GM06990 (cell line): ENCODE results near the gene RALGPS1.

Experiments
- DNase-seq: peaks from one replicate; pipeline ENCODE4 v3.0.0-alpha.2; 2011; ENCODE audit not compliant: insufficient read length; ENCODE audit errors: extremely low read depth
- H3K27me3 ChIP-seq: replicated peaks from 2 replicates; pipeline ENCODE4 v1.6.0; 2011; ENCODE audit warnings: low read length; ENCODE audit not compliant: control insufficient read depth, insufficient read depth
- H3K36me3 ChIP-seq: 2 replicates; pipeline ENCODE4 v1.5.1; 2011; ENCODE audit warnings: low read length; ENCODE audit not compliant: control insufficient read depth, insufficient read depth
- H3K4me3 ChIP-seq: replicated peaks from 2 replicates; pipeline ENCODE4 v1.5.1; 2011; ENCODE audit warnings: low read depth, mild to moderate bottlenecking, control low read depth, low read length
- TF ChIP-seq, protein P1 (sequence below): IDR thresholded peaks from 2 replicates; pipeline ENCODE4 v1.5.1; 2011; ENCODE audit warnings: low read length, control low read depth, mild to moderate bottlenecking, inconsistent platforms; ENCODE audit not compliant: insufficient read depth, poor library complexity, severe bottlenecking

RALGPS1 gene

DNA sequence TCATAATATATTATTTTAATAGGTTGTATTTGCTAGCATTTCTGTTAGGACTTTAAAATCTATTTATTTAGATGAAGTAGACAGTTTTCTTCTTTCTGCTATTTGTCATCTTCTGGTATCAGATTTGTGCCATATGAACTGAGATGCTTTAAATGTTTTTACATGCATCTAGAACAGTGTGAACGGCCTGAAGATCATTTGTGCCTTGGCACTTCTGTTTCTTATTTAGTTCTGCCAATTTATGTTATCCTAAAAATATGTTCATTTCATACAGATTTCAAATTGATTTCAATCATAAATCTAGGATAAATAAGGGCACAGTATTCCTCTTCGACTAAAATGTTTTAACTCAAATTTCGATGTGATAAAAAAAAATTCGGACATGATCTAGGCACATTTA lies 38.1 kb upstream of the RALGPS1 start:
- Histone ChIP-seq H3K27me3 (no peaks in the 10 kb centered on the region), H3K4me3 (no peak overlapping the region), H3K36me3 (peaks cover 12% of the 10 kb centered on the region)
- no peak for DNase-seq
- TF ChIP-seq, protein P1, sequence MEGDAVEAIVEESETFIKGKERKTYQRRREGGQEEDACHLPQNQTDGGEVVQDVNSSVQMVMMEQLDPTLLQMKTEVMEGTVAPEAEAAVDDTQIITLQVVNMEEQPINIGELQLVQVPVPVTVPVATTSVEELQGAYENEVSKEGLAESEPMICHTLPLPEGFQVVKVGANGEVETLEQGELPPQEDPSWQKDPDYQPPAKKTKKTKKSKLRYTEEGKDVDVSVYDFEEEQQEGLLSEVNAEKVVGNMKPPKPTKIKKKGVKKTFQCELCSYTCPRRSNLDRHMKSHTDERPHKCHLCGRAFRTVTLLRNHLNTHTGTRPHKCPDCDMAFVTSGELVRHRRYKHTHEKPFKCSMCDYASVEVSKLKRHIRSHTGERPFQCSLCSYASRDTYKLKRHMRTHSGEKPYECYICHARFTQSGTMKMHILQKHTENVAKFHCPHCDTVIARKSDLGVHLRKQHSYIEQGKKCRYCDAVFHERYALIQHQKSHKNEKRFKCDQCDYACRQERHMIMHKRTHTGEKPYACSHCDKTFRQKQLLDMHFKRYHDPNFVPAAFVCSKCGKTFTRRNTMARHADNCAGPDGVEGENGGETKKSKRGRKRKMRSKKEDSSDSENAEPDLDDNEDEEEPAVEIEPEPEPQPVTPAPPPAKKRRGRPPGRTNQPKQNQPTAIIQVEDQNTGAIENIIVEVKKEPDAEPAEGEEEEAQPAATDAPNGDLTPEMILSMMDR: no peak

DNA sequence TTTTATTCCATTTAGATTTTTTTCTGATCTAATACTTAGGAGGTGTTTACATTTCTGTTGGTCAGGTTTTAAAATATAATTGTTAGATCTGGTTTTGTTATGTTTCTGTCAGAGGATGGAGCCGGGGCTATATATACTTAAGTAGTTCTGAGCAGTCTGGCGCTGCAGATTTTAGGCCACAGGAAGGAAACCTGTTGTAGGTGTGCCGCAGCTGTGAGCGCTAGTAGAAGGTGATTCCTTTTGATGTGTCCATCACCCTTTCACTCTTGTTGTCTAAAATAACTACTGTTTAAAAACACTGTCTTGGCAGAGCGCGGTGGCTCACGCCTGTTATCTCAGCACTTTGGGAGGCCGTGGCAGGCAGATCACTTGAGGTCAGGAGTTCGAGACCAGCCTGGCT lies 37.2 kb upstream of the RALGPS1 start:
- Histone ChIP-seq H3K27me3 (no peaks in the 10 kb centered on the region), H3K4me3 (no peak overlapping the region), H3K36me3 (peaks cover 12% of the 10 kb centered on the region)
- DNase-seq: no peak
- TF ChIP-seq, protein P1: no peak

DNA sequence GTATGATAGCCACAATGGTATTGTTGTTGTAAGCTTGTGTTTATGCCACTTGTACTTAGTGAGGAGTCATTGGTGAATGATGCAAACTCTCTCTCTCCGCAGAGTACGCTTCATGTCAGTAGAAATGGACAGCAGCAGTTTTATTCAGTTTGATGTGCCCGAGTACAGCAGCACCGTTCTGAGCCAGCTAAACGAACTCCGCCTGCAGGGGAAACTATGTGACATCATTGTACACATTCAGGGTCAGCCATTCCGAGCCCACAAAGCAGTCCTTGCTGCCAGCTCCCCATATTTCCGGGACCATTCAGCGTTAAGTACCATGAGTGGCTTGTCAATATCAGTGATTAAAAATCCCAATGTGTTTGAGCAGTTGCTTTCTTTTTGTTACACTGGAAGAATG lies 35.3 kb upstream of the RALGPS1 start:
- TF ChIP-seq, protein P1: no peak
- Histone ChIP-seq H3K36me3 (peaks cover 14% of the 10 kb centered on the region), H3K27me3 (no peaks in the 10 kb centered on the region), H3K4me3 (no peak overlapping the region)
- no peak for DNase-seq

DNA sequence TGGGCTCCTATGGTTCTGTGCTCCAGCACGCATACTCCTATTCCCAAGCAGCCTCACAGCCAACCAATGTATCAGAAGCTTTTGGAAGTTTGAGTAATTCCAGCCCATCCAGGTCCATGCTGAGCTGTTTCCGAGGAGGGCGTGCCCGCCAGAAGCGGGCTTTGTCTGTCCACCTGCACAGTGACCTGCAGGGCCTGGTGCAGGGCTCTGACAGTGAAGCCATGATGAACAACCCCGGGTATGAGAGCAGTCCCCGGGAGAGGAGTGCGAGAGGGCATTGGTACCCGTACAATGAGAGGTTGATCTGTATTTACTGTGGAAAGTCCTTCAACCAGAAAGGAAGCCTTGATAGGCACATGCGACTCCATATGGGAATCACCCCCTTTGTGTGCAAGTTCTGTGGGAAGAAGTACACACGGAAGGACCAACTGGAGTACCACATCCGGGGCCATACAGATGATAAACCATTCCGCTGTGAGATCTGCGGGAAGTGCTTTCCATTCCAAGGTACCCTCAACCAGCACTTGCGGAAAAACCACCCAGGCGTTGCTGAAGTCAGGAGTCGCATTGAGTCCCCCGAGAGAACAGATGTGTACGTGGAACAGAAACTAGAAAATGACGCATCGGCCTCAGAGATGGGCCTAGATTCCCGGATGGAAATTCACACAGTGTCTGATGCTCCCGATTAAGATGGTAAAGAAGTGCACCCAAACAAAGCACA lies 34.2 kb upstream of the RALGPS1 start:
- TF ChIP-seq, protein P1: no peak
- Histone ChIP-seq H3K36me3 (peaks cover 14% of the 10 kb centered on the region), H3K27me3 (no peaks in the 10 kb centered on the region), H3K4me3 (no peak overlapping the region)
- no peak for DNase-seq

DNA sequence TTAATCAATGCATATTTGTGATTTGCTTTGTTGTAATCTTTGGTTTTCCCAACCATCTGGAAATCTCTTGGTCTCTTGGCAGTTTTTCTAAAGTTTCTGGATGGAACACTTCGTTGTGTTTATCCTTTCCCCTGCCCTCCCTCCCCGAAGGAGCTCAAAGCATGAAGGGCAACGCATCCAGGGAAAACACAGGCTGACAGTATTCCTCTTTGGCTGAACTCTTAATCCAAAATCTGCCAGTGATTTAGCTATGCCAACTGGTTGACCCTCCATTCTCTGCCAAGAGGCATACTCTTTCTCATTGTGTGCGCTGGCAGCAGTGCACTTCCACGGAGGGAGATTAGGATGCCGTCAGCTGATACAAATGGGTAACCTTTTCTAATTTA lies 33.6 kb upstream of the RALGPS1 start:
- Histone ChIP-seq H3K36me3 (peaks cover 14% of the 10 kb centered on the region), H3K4me3 (no peak overlapping the region), H3K27me3 (no peaks in the 10 kb centered on the region)
- TF ChIP-seq, protein P1: no peak
- no peak for DNase-seq

DNA sequence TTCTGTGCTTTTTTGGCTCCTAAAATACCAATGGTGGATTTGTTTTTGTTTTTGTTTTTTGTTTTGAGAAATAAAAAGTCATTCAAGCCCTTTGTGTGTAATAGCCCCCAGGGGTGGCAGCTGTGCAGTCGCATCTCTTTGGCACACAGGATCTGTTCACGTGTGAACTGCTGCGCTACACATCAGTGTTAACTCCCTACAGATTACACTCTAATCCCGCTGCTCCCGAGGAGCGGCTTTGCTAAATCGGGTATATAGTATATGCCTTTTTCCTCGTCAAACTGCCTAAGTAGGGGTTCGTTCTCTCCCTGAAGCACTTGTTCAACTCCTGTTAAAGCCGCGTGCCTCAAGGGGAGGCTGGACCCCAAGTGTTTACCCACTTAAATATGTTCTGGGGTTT lies 31.8 kb upstream of the RALGPS1 start:
- peaks cover 14% of the 10 kb centered on the region for H3K36me3 ChIP-seq
- no peak overlapping the region for H3K4me3 ChIP-seq
- TF ChIP-seq, protein P1: no peak
- DNase-seq: no peak
- no peaks in the 10 kb centered on the region for H3K27me3 ChIP-seq
